ENCODE results near the gene MUC20.
"Not testable (repeated sequence)": the region's sequence is repeated elsewhere in the genome, so short reads cannot be mapped to it uniquely, and the experiment has no call there.

The MUC20 gene

DNA sequence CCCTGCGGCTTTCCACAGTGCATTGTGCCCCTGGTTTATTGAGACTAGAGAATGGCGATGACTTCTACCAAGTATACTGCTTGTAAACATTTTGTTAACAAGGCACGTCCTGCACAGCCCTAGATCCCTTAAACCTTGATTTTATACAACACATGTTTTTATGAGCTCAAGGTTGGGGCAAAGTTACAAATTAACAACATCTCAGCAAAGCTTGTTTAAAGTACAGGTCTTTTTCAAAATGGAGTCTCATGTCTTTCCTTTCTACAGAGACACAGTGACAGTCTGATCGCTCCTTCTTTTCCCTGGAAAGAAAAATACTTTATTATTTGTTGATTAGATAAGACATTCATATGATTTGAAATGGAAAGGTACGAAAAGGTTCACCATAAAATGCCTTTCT is 8.0 kb downstream of the MUC20 start:
- not testable (repeated sequence) for DNase-seq (ENCODE audit: low read depth in 3 of 3, low spot score in 1 of 3)

DNA sequence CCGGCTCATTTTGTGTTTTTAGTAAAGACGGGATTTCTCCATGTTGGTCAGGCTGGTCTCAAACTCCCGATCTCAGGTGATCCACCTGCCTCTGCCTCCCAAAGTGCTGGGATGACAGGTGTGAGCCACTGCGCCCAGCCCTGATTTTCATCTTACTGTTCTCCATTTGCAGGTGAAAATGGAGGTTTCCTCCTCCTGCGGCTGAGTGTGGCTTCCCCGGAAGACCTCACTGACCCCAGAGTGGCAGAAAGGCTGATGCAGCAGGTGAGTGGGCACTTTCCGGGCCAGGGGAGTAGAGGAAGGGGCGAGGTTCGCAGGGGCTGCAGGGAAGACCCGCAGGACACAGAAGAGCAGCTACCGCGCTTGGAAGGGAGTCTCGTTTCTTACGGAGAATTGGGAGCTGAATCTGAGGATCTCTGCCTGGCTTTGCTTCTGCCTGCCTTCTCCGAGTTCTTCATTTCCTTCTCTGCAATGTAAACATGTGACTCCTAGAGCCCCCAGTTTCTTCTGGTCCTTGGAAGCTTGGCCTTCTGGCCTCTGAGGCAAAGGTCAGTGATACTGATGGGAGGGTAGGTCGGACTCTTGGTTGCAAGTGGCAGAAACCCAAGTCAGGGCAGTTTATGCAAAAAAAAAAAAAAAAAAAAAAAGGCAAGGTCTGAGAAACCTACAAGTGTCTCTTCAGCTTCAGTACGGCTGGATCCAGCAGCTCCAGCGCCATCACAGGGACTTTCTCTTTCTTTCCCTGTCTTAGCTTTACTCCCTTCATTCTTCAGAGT is 8.9 kb downstream of the MUC20 start:
- DNase-seq (ENCODE audit: low read depth in 3 of 3, low spot score in 1 of 3), result no peak

DNA sequence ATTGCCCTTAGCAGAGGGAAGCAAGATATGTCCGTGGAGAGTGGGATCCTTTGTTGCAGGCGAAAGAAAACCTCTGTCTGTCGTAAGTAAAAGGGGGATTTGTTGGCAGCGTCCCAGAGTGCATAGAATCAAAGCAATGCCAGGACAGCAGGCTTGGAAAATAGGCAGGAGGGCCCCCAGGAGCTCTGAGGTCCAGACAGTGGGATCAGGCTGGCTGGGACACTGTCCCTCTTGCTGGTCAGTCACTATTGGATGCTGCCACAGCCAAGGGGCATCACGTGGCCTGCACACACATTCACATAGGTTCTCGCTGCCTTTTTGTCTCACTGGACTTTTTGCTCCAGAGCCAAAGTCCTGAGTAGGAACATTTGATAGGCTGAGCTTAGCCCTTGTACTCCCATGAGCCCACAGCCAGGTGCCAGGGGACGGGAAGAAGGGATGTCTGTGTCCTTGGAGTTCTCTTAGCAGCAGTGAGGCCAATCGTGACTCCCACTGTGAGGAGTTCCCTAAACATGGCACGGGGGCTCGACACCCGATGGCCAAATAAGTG is 10.7 kb downstream of the MUC20 start:
- no peak for DNase-seq (ENCODE audit: low read depth in 3 of 3, low spot score in 1 of 3)

DNA sequence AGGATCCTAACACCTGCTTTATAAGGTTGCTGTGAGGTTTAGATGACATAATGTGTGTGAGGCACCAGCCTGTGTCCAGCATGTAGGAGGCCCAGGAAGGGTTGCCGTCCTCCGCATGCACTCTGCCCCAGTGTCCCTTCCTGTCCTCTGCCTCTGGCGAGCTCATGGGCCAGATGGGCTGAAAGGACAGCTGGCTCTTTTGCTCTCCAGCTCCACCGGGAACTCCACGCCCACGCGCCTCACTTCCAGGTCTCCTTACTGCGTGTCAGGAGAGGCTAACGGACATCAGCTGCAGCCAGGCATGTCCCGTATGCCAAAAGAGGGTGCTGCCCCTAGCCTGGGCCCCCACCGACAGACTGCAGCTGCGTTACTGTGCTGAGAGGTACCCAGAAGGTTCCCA is 12.2 kb downstream of the MUC20 start:
- no peak for DNase-seq (ENCODE audit: low read depth in 3 of 3, low spot score in 1 of 3)

- no peak for DNase-seq (ENCODE audit: low read depth in 3 of 3, low spot score in 1 of 3)
Measured at GRCh38 chr3:195735036-195735695, 14.4 kb downstream of the MUC20 start.

DNA sequence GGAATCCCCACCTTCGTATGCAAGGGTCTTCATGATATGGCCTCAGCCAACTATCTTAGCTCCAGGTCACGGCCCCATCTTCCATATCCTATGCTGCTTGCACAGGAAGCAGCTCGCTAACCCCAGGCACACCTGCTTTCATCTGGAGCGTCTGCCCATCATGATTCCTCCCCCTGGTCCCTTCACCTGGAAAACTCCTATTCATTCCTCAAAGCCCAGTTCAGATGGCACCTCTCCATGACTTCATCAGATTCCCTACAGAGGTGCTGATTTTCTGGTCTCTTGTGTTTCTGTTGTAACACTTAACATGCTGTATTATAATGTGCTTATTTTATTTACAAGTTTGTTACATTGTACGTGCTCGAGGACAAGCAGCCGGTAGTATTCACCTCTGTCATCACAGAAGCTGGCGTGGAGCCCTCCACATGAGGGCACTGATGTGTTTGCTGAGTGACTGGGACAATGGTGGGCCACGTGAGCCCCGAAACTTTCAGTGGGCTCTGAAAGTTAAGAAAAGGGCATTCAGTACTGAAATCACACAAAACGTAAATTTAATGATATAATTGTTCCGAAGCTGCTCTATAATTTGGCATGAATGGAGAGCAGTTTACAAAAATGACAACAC is 16.2 kb downstream of the MUC20 start:
- no peak for DNase-seq (ENCODE audit: low read depth in 3 of 3, low spot score in 1 of 3)

- not testable (repeated sequence) for DNase-seq (ENCODE audit: low read depth in 3 of 3, low spot score in 1 of 3)
Measured at GRCh38 chr3:195737782-195738181, 17.0 kb downstream of the MUC20 start.

- no peak for DNase-seq (ENCODE audit: low read depth in 3 of 3, low spot score in 1 of 3)
Measured at GRCh38 chr3:195738274-195739044, 17.7 kb downstream of the MUC20 start.

DNA sequence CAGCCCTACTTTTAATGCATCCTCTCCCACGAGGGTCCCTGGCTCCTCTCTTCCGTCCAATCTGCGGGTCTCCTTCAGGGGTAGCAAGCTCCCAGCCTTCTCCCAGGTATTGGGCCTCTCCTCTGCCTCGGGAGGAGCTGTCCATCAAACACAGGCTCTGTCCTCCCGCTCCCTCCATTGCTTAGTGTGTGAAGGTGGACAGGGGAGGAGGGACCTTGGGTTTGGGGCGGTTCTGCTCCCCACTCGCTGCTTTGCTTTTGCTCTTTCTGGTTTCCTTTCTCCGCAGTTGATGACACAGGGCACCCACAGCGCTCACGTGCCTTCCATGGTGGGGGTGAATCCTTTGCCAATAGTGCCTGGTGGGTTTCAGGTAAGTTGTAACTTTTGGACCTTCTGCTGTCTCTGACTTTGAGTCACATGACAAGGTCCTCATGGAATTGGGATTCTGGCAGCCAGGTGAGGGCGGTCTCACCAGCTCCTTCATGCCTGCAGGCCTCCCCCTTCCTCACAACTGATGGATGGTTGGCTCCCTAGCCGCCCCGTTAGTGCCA is 18.9 kb downstream of the MUC20 start:
- DNase-seq (ENCODE audit: low read depth in 3 of 3, low spot score in 1 of 3), result no peak

- DNase-seq (ENCODE audit: low read depth in 3 of 3, low spot score in 1 of 3), result no peak
Measured at GRCh38 chr3:195744437-195744836, 23.7 kb downstream of the MUC20 start.

- no peak for DNase-seq (ENCODE audit: low read depth in 3 of 3, low spot score in 1 of 3)
Measured at GRCh38 chr3:195746346-195746745, 25.6 kb downstream of the MUC20 start.

DNA sequence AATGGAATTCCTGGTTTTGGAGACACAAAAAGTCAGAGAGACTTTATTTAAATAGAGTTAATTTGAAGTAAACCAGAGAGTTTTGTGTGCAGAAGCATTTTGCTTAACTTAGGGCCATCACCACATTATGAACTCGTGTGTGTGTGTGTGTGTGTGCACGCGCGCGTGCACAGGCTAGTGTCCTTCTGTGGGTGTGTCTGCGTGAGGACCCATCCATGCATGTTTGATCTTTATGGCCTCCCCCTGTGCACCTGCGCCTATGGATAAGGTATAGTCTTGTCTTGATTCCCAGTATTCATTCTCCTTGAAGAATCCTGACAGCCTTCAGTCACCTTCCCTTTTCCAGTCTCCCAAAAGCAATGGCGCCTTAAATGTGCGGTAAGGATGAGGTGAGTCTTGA is 26.0 kb downstream of the MUC20 start:
- no peak for DNase-seq (ENCODE audit: low read depth in 3 of 3, low spot score in 1 of 3)

- DNase-seq (ENCODE audit: low read depth in 3 of 3, low spot score in 1 of 3), result no peak
Measured at GRCh38 chr3:195748661-195749060, 27.9 kb downstream of the MUC20 start.

- not testable (repeated sequence) for DNase-seq (ENCODE audit: low read depth in 3 of 3, low spot score in 1 of 3)
Measured at GRCh38 chr3:195749101-195749500, 28.3 kb downstream of the MUC20 start.

GRCh38 chr3:195750797-195751520 is 30.2 kb downstream of the MUC20 start:
- DNase-seq (ENCODE audit: low read depth in 3 of 3, low spot score in 1 of 3), result no peak

GRCh38 chr3:195751560-195751959 is 30.8 kb downstream of the MUC20 start:
- DNase-seq (ENCODE audit: low read depth in 3 of 3, low spot score in 1 of 3), result no peak

GRCh38 chr3:195752066-195752465 is 31.3 kb downstream of the MUC20 start:
- no peak for DNase-seq (ENCODE audit: low read depth in 3 of 3, low spot score in 1 of 3)

- no peak for DNase-seq (ENCODE audit: low read depth in 3 of 3, low spot score in 1 of 3)
Measured at GRCh38 chr3:195752546-195753331, 32.0 kb downstream of the MUC20 start.

GRCh38 chr3:195753581-195753980 is 32.8 kb downstream of the MUC20 start:
- DNase-seq (ENCODE audit: low read depth in 3 of 3, low spot score in 1 of 3), result no peak
